SK-N-SH (cell line): Measurements from ENCODE around the gene RHCE.
"Not testable (repeated sequence)": the region's sequence is repeated elsewhere in the genome, so short reads cannot be mapped to it uniquely, and the experiment has no call there.

Experiments used
- MXI1 ChIP-seq: IDR thresholded peaks from 2 replicates; pipeline ENCODE4 v1.6.1; 2012; ENCODE audit warnings: mild to moderate bottlenecking, low read depth, low read length, improper control_type of control experiment
- POLR2AphosphoS5 ChIP-seq: IDR thresholded peaks from 2 replicates; pipeline ENCODE4 v1.6.1; 2012; ENCODE audit warnings: low read depth, low read length
- TF ChIP-seq, protein P1 (sequence below): IDR thresholded peaks from 2 replicates; pipeline ENCODE4 v1.4.0; 2012; ENCODE audit warnings: low read depth, borderline replicate concordance

DNA sequence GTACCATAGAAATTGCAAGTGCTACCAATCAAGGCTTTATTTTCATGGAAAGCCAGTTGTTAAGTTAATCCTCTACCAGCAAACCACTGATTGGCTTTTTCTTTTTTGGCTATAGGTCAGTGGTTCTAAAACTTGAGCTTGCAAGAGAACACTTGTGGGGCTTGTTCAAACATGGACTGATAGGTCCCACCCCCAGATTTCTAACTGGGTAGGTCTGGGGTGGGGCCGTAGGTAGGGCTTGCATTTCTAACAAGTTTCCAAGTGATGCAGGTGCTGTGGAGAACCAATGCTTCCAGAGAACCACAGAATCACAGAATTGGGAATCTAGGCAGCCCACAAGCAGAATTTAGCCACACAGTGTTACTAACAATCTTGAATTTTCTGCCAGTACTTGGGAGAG, 36.8 kb downstream of the RHCE start:
- TF ChIP-seq, protein P1, sequence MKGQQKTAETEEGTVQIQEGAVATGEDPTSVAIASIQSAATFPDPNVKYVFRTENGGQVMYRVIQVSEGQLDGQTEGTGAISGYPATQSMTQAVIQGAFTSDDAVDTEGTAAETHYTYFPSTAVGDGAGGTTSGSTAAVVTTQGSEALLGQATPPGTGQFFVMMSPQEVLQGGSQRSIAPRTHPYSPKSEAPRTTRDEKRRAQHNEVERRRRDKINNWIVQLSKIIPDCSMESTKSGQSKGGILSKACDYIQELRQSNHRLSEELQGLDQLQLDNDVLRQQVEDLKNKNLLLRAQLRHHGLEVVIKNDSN: not testable (repeated sequence)
- not testable (repeated sequence) for TF ChIP-seq MXI1, POLR2AphosphoS5
